Calu3 (cell line): ENCODE measurements around the gene C11orf24. TPM values are rescaled to one million over a fixed set of nuclear protein-coding genes. Genes with fewer than 3 reads are reported as not detected.

Experiments used
- BruUV-seq: library from RNA; stranded (reverse); fragments of 400-500 nt; replicated peaks from 2 replicates; lab custom pipeline; 2021; lab: Mats Ljungman, UMichigan
- CTCF ChIA-PET: fragments of 300-600 bp; sonication (Branson Sonifier 250); formaldehyde crosslinking; loops from one replicate; lab custom pipeline; 2022; ENCODE audit warnings: antibody characterized with exemption; lab: Charles Lee
- DNase-seq: peaks from one replicate; pipeline ENCODE4 v3.0.0; 2022
- H3K27ac Mint-ChIP-seq: one replicate; pipeline ENCODE4 v1.8.0; 2022; ENCODE audit warnings: mixed read lengths; ENCODE audit not compliant: unreplicated experiment
- H3K27me3 Mint-ChIP-seq: one replicate; pipeline ENCODE4 v1.8.0; 2022; ENCODE audit warnings: mixed read lengths; ENCODE audit not compliant: unreplicated experiment
- H3K36me3 Mint-ChIP-seq: one replicate; pipeline ENCODE4 v1.8.0; 2022; ENCODE audit warnings: mild to moderate bottlenecking, moderate library complexity, mixed read lengths; ENCODE audit not compliant: insufficient read depth, unreplicated experiment
- H3K4me1 Mint-ChIP-seq: one replicate; pipeline ENCODE4 v1.8.0; 2022; ENCODE audit warnings: mild to moderate bottlenecking, low read depth, mixed read lengths; ENCODE audit not compliant: unreplicated experiment
- H3K4me3 Mint-ChIP-seq: one replicate; pipeline ENCODE4 v1.8.0; 2022; ENCODE audit warnings: mild to moderate bottlenecking, low read depth, moderate library complexity, mixed read lengths; ENCODE audit not compliant: unreplicated experiment
- H3K9me3 Mint-ChIP-seq: one replicate; pipeline ENCODE4 v1.8.0; 2022; ENCODE audit warnings: low read depth, mixed read lengths; ENCODE audit not compliant: unreplicated experiment
- intact Hi-C: fragments of 100-400 bp; cut with micrococcal nuclease; formaldehyde crosslinking; loops from one replicate; pipeline ENCODE4 v1.10.0; 2022; ENCODE audit not compliant: unreplicated experiment
- total RNA-seq: library from RNA; stranded (reverse); gene quantifications from 2 replicates; pipeline ENCODE4 v1.2.3, GENCODE V29; 2022
- TF ChIP-seq, protein P1 (sequence below): fragments of 200-600 bp; IDR thresholded peaks from one replicate; pipeline ENCODE4 v1.8.0; 2022; ENCODE audit warnings: antibody characterized with exemption; ENCODE audit not compliant: unreplicated experiment

The C11orf24 gene
- total RNA-seq, 1 experiment from 2014 or later, result 52.3 TPM

DNA sequence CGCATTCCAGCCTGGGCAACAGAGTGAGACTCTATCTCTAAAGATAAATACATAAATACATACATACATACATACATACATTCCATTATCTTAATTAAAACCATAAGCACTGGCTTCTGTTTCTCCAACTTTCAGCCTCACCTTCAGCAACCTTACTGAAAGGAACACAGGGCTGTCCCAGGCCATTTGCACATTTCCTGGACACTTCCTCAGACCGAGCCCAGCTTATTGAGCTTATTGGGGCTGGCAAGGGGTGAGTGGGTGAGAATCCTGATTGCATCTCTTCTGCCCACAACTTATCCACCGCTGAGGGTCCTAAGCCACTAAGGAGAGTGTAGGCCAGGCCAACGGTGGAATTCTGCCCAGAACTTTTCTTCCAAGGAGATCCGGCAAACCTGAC, 24.2 kb upstream of the C11orf24 start:
- H3K4me1 Mint-ChIP-seq, result peaks cover 18% of the 10 kb centered on the region
- CTCF ChIA-PET, result interaction anchor here (4.0 kb wide), 1 partner anchor 37 kb away, joined by 47 read pairs; no protein-coding TSS in a partner anchor
- no peak overlapping the region for H3K27ac Mint-ChIP-seq
- BruUV-seq, result no TSS peak
- no peaks in the 10 kb centered on the region for H3K27me3 Mint-ChIP-seq
- no peak overlapping the region for H3K4me3 Mint-ChIP-seq
- intact Hi-C loops, result loop anchor here (2.0 to 10.0 kb wide), 2 partner anchors 25 to 81 kb away; partner anchors contain the start of genes C11orf24 and KMT5B
- TF ChIP-seq, protein P1, sequence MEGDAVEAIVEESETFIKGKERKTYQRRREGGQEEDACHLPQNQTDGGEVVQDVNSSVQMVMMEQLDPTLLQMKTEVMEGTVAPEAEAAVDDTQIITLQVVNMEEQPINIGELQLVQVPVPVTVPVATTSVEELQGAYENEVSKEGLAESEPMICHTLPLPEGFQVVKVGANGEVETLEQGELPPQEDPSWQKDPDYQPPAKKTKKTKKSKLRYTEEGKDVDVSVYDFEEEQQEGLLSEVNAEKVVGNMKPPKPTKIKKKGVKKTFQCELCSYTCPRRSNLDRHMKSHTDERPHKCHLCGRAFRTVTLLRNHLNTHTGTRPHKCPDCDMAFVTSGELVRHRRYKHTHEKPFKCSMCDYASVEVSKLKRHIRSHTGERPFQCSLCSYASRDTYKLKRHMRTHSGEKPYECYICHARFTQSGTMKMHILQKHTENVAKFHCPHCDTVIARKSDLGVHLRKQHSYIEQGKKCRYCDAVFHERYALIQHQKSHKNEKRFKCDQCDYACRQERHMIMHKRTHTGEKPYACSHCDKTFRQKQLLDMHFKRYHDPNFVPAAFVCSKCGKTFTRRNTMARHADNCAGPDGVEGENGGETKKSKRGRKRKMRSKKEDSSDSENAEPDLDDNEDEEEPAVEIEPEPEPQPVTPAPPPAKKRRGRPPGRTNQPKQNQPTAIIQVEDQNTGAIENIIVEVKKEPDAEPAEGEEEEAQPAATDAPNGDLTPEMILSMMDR, result no peak
- peaks cover 11% of the 10 kb centered on the region for H3K36me3 Mint-ChIP-seq
- DNase-seq, result no peak
- H3K9me3 Mint-ChIP-seq, result no peaks in the 10 kb centered on the region

GRCh38 chr11:68295271-68295670, 23.5 kb upstream of the C11orf24 start:
- TF ChIP-seq, protein P1, result no peak
- no peak for DNase-seq
- no peaks in the 10 kb centered on the region for H3K27me3 Mint-ChIP-seq
- peaks cover 18% of the 10 kb centered on the region for H3K4me1 Mint-ChIP-seq
- intact Hi-C loops, result loop anchor here (10.0 kb wide), 1 partner anchor 80 kb away; the partner anchor contains the start of gene KMT5B
- no peak overlapping the region for H3K27ac Mint-ChIP-seq
- H3K9me3 Mint-ChIP-seq, result no peaks in the 10 kb centered on the region
- H3K4me3 Mint-ChIP-seq, result no peak overlapping the region
- no TSS peak for BruUV-seq
- H3K36me3 Mint-ChIP-seq, result peaks cover 11% of the 10 kb centered on the region
- CTCF ChIA-PET, result no interaction called here

DNA sequence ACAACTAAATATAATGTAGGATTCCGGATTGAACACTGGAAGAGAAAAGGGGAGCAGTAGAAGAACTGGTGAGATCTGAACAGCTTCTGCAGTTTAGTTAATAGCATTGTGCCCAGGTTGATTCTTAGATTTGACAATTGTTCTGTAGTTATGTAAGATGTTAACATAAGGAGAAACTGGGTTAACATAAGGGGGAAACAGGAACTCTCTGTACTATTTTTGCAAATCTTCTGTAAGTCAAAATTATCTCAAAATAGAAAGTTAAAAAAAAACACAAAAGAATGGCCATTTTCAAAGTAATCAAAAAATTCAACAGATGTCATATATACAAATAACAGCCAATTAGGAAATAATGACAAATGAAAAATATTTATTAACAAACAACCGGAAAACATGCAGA, 21.9 kb upstream of the C11orf24 start:
- BruUV-seq, result no TSS peak
- TF ChIP-seq, protein P1, result no peak
- Mint-ChIP-seq H3K4me3 (no peak overlapping the region), H3K27ac (no peak overlapping the region), H3K36me3 (peaks cover 11% of the 10 kb centered on the region), H3K27me3 (no peaks in the 10 kb centered on the region), H3K9me3 (no peaks in the 10 kb centered on the region), H3K4me1 (peaks cover 12% of the 10 kb centered on the region)
- DNase-seq, result no peak
- intact Hi-C loops, result loop anchor here (10.0 kb wide), 1 partner anchor 79 kb away; the partner anchor contains the start of gene KMT5B
- CTCF ChIA-PET, result interaction anchor here (0.6 kb wide), 1 partner anchor 47 kb away, joined by 3 read pairs; no protein-coding TSS in a partner anchor

DNA sequence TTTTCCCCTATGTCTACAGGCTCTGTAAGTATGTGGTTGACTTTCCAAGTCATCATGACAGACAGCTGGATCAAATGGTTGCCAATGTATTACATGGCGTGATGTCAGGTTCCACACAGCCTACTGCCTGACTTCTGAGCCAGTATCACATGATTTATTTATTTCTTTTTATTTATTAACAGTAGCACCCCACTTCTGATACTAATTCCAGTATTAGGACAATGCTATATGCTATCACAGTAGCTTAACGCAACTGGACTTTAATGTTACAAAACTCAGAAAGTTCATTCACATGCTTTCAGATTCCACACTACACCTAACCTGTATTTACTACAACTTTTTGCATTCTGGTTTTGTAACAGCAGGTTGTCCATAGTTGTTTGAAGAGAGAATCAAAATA, 17.7 kb upstream of the C11orf24 start:
- Mint-ChIP-seq H3K27me3 (no peaks in the 10 kb centered on the region), H3K4me3 (no peak overlapping the region), H3K9me3 (peaks cover 2% of the 10 kb centered on the region), H3K36me3 (no peaks in the 10 kb centered on the region), H3K27ac (no peak overlapping the region), H3K4me1 (no peaks in the 10 kb centered on the region)
- CTCF ChIA-PET, result no interaction called here
- TF ChIP-seq, protein P1, result no peak
- BruUV-seq, result no TSS peak
- intact Hi-C loops, result no loop called here
- DNase-seq, result no peak
